Activated T-cell treated with anti-CD3 and anti-CD28 coated beads, Interleukin-2, amount 50 U/mL, for 72 hours (primary cell): ENCODE results near the gene PCBP3. TPM values are rescaled to one million over a fixed set of nuclear protein-coding genes. Genes with fewer than 3 reads are reported as not detected.

Experiments
- ATAC-seq, 2 donors: fragments of 150-1000 bp; cut with Tn5 transposase; replicated peaks in 1 of 2; 2 replicates each; pipeline ENCODE4 v1.10.0; 2021; ENCODE audit warnings: moderate library complexity in 2 of 2, mild to moderate bottlenecking in 1 of 2
- DNase-seq, 2 donors: peaks; one replicate each; pipeline ENCODE4 v3.0.0; 2021 to 2022; ENCODE audit warnings: mixed read lengths in 1 of 2
- H3K27ac Mint-ChIP-seq: one replicate; pipeline ENCODE4 v1.8.0; 2022; ENCODE audit warnings: mild to moderate bottlenecking, moderate library complexity, mixed read lengths
- H3K27me3 Mint-ChIP-seq: one replicate; pipeline ENCODE4 v1.8.0; 2022; ENCODE audit warnings: low read depth, mixed read lengths
- H3K36me3 Mint-ChIP-seq, 2 donors: one replicate each; pipeline ENCODE4 v1.8.0; 2022; ENCODE audit warnings: mixed read lengths in 2 of 2, mild to moderate bottlenecking in 1 of 2; ENCODE audit not compliant: insufficient read depth in 2 of 2
- H3K4me1 Mint-ChIP-seq: one replicate; pipeline ENCODE4 v1.8.0; 2022; ENCODE audit warnings: low read depth, mixed read lengths
- H3K4me3 Mint-ChIP-seq, 2 donors: one replicate each; pipeline ENCODE4 v1.8.0; 2022; ENCODE audit warnings: mild to moderate bottlenecking in 2 of 2, mixed read lengths in 2 of 2, moderate library complexity in 2 of 2
- H3K9me3 Mint-ChIP-seq, 2 donors: one replicate each; pipeline ENCODE4 v1.8.0; 2022; ENCODE audit warnings: mixed read lengths in 2 of 2
- total RNA-seq, 2 donors: library from RNA; stranded (reverse); gene quantifications; one replicate each; pipeline ENCODE4 v1.2.3, GENCODE V29; 2022

Gene PCBP3
- total RNA-seq, 2 donors from 2014 or later = 20.2 to 24.1 TPM

- no peak overlapping the region for H3K27ac Mint-ChIP-seq
- H3K9me3 Mint-ChIP-seq = no peaks in the 10 kb centered on the region
- peaks cover 37% of the 10 kb centered on the region for H3K4me1 Mint-ChIP-seq
- H3K27me3 Mint-ChIP-seq = peaks cover 17% of the 10 kb centered on the region
- no peak for ATAC-seq
- no peaks in the 10 kb centered on the region for H3K36me3 Mint-ChIP-seq
- DNase-seq = no peak
- no peak overlapping the region for H3K4me3 Mint-ChIP-seq
These were observed 333.3 kb downstream of the PCBP3 start for GRCh38 chr21:45976701-45977311.

- Mint-ChIP-seq H3K9me3 (no peaks in the 10 kb centered on the region), H3K36me3 (no peaks in the 10 kb centered on the region), H3K4me1 (peaks cover 37% of the 10 kb centered on the region), H3K4me3 (no peak overlapping the region), H3K27me3 (peaks cover 17% of the 10 kb centered on the region), H3K27ac (no peak overlapping the region)
- DNase-seq = no peak
- no peak for ATAC-seq
These were observed 333.9 kb downstream of the PCBP3 start for GRCh38 chr21:45977396-45977795.

GRCh38 chr21:45979141-45979631, 335.7 kb downstream of the PCBP3 start:
- Mint-ChIP-seq H3K4me1 (peaks cover 28% of the 10 kb centered on the region), H3K9me3 (no peaks in the 10 kb centered on the region), H3K27me3 (peaks cover 17% of the 10 kb centered on the region), H3K27ac (no peak overlapping the region), H3K36me3 (no peaks in the 10 kb centered on the region), H3K4me3 (peak overlapping the region in 1 of 2 donors; percentile 40)
- ATAC-seq (peak; percentile 51 to 70), DNase-seq (peak in 1 of 2 donors; percentile 35)

- H3K4me3 Mint-ChIP-seq = peak overlapping the region in 1 of 2 donors; percentile 40
- peaks cover 22% of the 10 kb centered on the region for H3K27me3 Mint-ChIP-seq
- peaks cover 25% of the 10 kb centered on the region for H3K4me1 Mint-ChIP-seq
- H3K27ac Mint-ChIP-seq = no peak overlapping the region
- no peaks in the 10 kb centered on the region for H3K36me3 Mint-ChIP-seq
- ATAC-seq (peak; percentile 43 to 56), DNase-seq (peak; percentile 18 to 51)
- no peaks in the 10 kb centered on the region for H3K9me3 Mint-ChIP-seq
These were observed 336.1 kb downstream of the PCBP3 start for GRCh38 chr21:45979651-45980050.

GRCh38 chr21:45980271-45980670, 336.7 kb downstream of the PCBP3 start:
- DNase-seq (no peak), ATAC-seq (no peak)
- Mint-ChIP-seq H3K4me3 (no peak overlapping the region), H3K4me1 (peaks cover 23% of the 10 kb centered on the region), H3K27ac (no peak overlapping the region), H3K27me3 (peaks cover 24% of the 10 kb centered on the region), H3K9me3 (no peaks in the 10 kb centered on the region), H3K36me3 (no peaks in the 10 kb centered on the region)

GRCh38 chr21:45980697-45981096, 337.2 kb downstream of the PCBP3 start:
- peaks cover 19% of the 10 kb centered on the region for H3K27me3 Mint-ChIP-seq
- H3K27ac Mint-ChIP-seq = no peak overlapping the region
- ATAC-seq (no peak), DNase-seq (no peak)
- no peaks in the 10 kb centered on the region for H3K36me3 Mint-ChIP-seq
- peaks cover 18% of the 10 kb centered on the region for H3K4me1 Mint-ChIP-seq
- H3K4me3 Mint-ChIP-seq = no peak overlapping the region
- no peaks in the 10 kb centered on the region for H3K9me3 Mint-ChIP-seq

- H3K4me3 Mint-ChIP-seq = peak within 1 kb of the TSS; percentile 22 to 58
These were observed 337.9 kb downstream of the PCBP3 start, which contains the start of gene COL6A1 for GRCh38 chr21:45981151-45982091. COL6A1 (plus strand) TSS chr21:45981770; CDS start chr21:45981851, 81 bp downstream.

GRCh38 chr21:45982092-45982757, 338.7 kb downstream of the PCBP3 start:
- peak; percentile 10 to 33 for ATAC-seq
- H3K27me3 Mint-ChIP-seq = peaks cover 10% of the 10 kb centered on the region

More at GRCh38 chr21:45981151-45982091, 337.9 kb downstream of the PCBP3 start, which contains the start of gene COL6A1:
- peaks cover 12% of the 10 kb centered on the region for H3K27me3 Mint-ChIP-seq
- no peak within 1 kb of the TSS for H3K27ac Mint-ChIP-seq
- ATAC-seq (peak; percentile 55 to 70), DNase-seq (peak; percentile 54 to 56)
- peaks cover 18% of the 10 kb centered on the region for H3K4me1 Mint-ChIP-seq
- H3K9me3 Mint-ChIP-seq = no peaks in the 10 kb centered on the region
- no peaks in the 10 kb centered on the region for H3K36me3 Mint-ChIP-seq

GRCh38 chr21:45982758-45983648, 339.5 kb downstream of the PCBP3 start:
- Mint-ChIP-seq H3K27ac (no peak overlapping the region), H3K4me3 (peak overlapping the region in 1 of 2 donors; percentile 58), H3K36me3 (no peaks in the 10 kb centered on the region), H3K9me3 (no peaks in the 10 kb centered on the region), H3K27me3 (peaks cover 10% of the 10 kb centered on the region), H3K4me1 (peaks cover 17% of the 10 kb centered on the region)
- no peak for ATAC-seq
- no peak for DNase-seq

More at GRCh38 chr21:45982092-45982757, 338.7 kb downstream of the PCBP3 start:
- Mint-ChIP-seq H3K9me3 (no peaks in the 10 kb centered on the region), H3K27ac (no peak overlapping the region), H3K36me3 (no peaks in the 10 kb centered on the region), H3K4me1 (peaks cover 18% of the 10 kb centered on the region), H3K4me3 (peak overlapping the region; percentile 22 to 58)
- no peak for DNase-seq

- Mint-ChIP-seq H3K4me1 (peaks cover 11% of the 10 kb centered on the region), H3K9me3 (no peaks in the 10 kb centered on the region), H3K27ac (no peak overlapping the region), H3K27me3 (peaks cover 10% of the 10 kb centered on the region), H3K4me3 (no peak overlapping the region), H3K36me3 (no peaks in the 10 kb centered on the region)
- ATAC-seq (no peak), DNase-seq (no peak)
These were observed 340.1 kb downstream of the PCBP3 start for GRCh38 chr21:45983649-45983965.

- no peak for ATAC-seq
- H3K9me3 Mint-ChIP-seq = no peaks in the 10 kb centered on the region
- H3K4me1 Mint-ChIP-seq = peaks cover 8% of the 10 kb centered on the region
- DNase-seq = no peak
- no peaks in the 10 kb centered on the region for H3K36me3 Mint-ChIP-seq
- no peak overlapping the region for H3K27ac Mint-ChIP-seq
- peaks cover 10% of the 10 kb centered on the region for H3K27me3 Mint-ChIP-seq
- H3K4me3 Mint-ChIP-seq = no peak overlapping the region
These were observed 340.5 kb downstream of the PCBP3 start for GRCh38 chr21:45983981-45984551.

- no peak for DNase-seq
- Mint-ChIP-seq H3K9me3 (no peaks in the 10 kb centered on the region), H3K27me3 (peaks cover 10% of the 10 kb centered on the region), H3K4me3 (no peak overlapping the region), H3K27ac (no peak overlapping the region), H3K4me1 (peaks cover 3% of the 10 kb centered on the region), H3K36me3 (no peaks in the 10 kb centered on the region)
- no peak for ATAC-seq
These were observed 341.1 kb downstream of the PCBP3 start for GRCh38 chr21:45984584-45985095.
